Measurements from ENCODE around the gene MED8. TPM values are rescaled to one million over a fixed set of nuclear protein-coding genes. Genes with fewer than 3 reads are reported as not detected.

Gene MED8
- total and polyA plus RNA-seq, 10 of the 15 experiments (the other 5 are each of a cell fraction or from before 2014, with no cell fraction given): 20.2 to 61.7 (median 39.5) TPM

Small RNA genes lying within 50 kb of the gene (microRNA-seq; reads per million reads assigned to microRNA genes)
- gene MIR6734: not detected

Other genes with a start within 250 kb of the MED8 start
Only the 7 nearest of the 11 such genes appear.
- not detected in 2 replicates for gene C1orf210, start 104.2 kb downstream of the MED8 start, total RNA-seq (2014; rRNA removed)
- not detected in 2 replicates for gene C1orf210, start 104.2 kb downstream of the MED8 start, total RNA-seq (2014; rRNA removed; fragmentation: Illumina TruSeq; extraction: Trizol)
- gene C1orf210, start 104.2 kb downstream of the MED8 start, total RNA-seq (2021): not detected in 2 replicates
- 0.07 TPM in 1 of 2 replicates, not detected in the other for gene C1orf210, start 104.2 kb downstream of the MED8 start, polyA plus RNA-seq (2011; rRNA removed)
- gene C1orf210, start 104.2 kb downstream of the MED8 start, polyA plus RNA-seq (2014; fragmentation: Illumina TruSeq; extraction: Trizol): not detected in 2 replicates
- not detected for gene C1orf210, start 104.2 kb downstream of the MED8 start, polyA plus RNA-seq (2014; fragmentation: Nextera tagmentation; extraction: Ambion mirVana)
- not detected in 2 replicates for gene C1orf210, start 104.2 kb downstream of the MED8 start, polyA plus RNA-seq (2014; rRNA removed)
- gene C1orf210, start 104.2 kb downstream of the MED8 start, polyA plus RNA-seq (2016; fragmentation: Nextera tagmentation; extraction: Ambion mirVana): not detected
- 1.7 and 2.0 TPM in 2 replicates for gene TIE1, start 88.8 kb downstream of the MED8 start, total RNA-seq (2014; rRNA removed)
- gene TIE1, start 88.8 kb downstream of the MED8 start, total RNA-seq (2014; rRNA removed; fragmentation: Illumina TruSeq; extraction: Trizol): 0.58 and 0.64 TPM in 2 replicates
- 3.3 and 3.9 TPM in 2 replicates for gene TIE1, start 88.8 kb downstream of the MED8 start, total RNA-seq (2021)
- 1.7 and 3.4 TPM in 2 replicates for gene TIE1, start 88.8 kb downstream of the MED8 start, polyA plus RNA-seq (2011; rRNA removed)
- gene TIE1, start 88.8 kb downstream of the MED8 start, polyA plus RNA-seq (2014; fragmentation: Illumina TruSeq; extraction: Trizol): 0.43 and 0.62 TPM in 2 replicates
- under 1 TPM; 0.26 to 0.40 TPM for gene TIE1, start 88.8 kb downstream of the MED8 start, polyA plus RNA-seq (2014; fragmentation: Nextera tagmentation; extraction: Ambion mirVana)
- 2.5 TPM in 2 replicates for gene TIE1, start 88.8 kb downstream of the MED8 start, polyA plus RNA-seq (2014; rRNA removed)
- gene TIE1, start 88.8 kb downstream of the MED8 start, polyA plus RNA-seq (2016; fragmentation: Nextera tagmentation; extraction: Ambion mirVana): 1 to 10 TPM; 1.2 to 1.5 TPM
- not detected in 2 replicates for gene MPL, start 52.0 kb downstream of the MED8 start, total RNA-seq (2014; rRNA removed)
- not detected in 2 replicates for gene MPL, start 52.0 kb downstream of the MED8 start, total RNA-seq (2014; rRNA removed; fragmentation: Illumina TruSeq; extraction: Trizol)
- gene MPL, start 52.0 kb downstream of the MED8 start, total RNA-seq (2021): not detected in 2 replicates
- not detected in 2 replicates for gene MPL, start 52.0 kb downstream of the MED8 start, polyA plus RNA-seq (2011; rRNA removed)
- gene MPL, start 52.0 kb downstream of the MED8 start, polyA plus RNA-seq (2014; fragmentation: Illumina TruSeq; extraction: Trizol): not detected in 2 replicates
- not detected for gene MPL, start 52.0 kb downstream of the MED8 start, polyA plus RNA-seq (2014; fragmentation: Nextera tagmentation; extraction: Ambion mirVana)
- gene MPL, start 52.0 kb downstream of the MED8 start, polyA plus RNA-seq (2014; rRNA removed): not detected in 2 replicates
- not detected for gene MPL, start 52.0 kb downstream of the MED8 start, polyA plus RNA-seq (2016; fragmentation: Nextera tagmentation; extraction: Ambion mirVana)
- gene CDC20, start 30.8 kb downstream of the MED8 start, total RNA-seq (2014; rRNA removed): 197 and 213 TPM in 2 replicates
- gene CDC20, start 30.8 kb downstream of the MED8 start, total RNA-seq (2014; rRNA removed; fragmentation: Illumina TruSeq; extraction: Trizol): 81.5 and 82.0 TPM in 2 replicates
- gene CDC20, start 30.8 kb downstream of the MED8 start, total RNA-seq (2021): 192 and 205 TPM in 2 replicates
- 37.3 and 103 TPM in 2 replicates for gene CDC20, start 30.8 kb downstream of the MED8 start, polyA plus RNA-seq (2011; rRNA removed)
- gene CDC20, start 30.8 kb downstream of the MED8 start, polyA plus RNA-seq (2014; fragmentation: Illumina TruSeq; extraction: Trizol): 91.9 and 135 TPM in 2 replicates
- gene CDC20, start 30.8 kb downstream of the MED8 start, polyA plus RNA-seq (2014; fragmentation: Nextera tagmentation; extraction: Ambion mirVana): 10 to 100 TPM; 36.3 to 63.1 TPM
- gene CDC20, start 30.8 kb downstream of the MED8 start, polyA plus RNA-seq (2014; rRNA removed): 165 and 225 TPM in 2 replicates
- 100 to 1,000 TPM; 299 to 347 TPM for gene CDC20, start 30.8 kb downstream of the MED8 start, polyA plus RNA-seq (2016; fragmentation: Nextera tagmentation; extraction: Ambion mirVana)
- gene ELOVL1, start 21.8 kb downstream of the MED8 start, total RNA-seq (2014; rRNA removed): 77.4 and 88.2 TPM in 2 replicates
- gene ELOVL1, start 21.8 kb downstream of the MED8 start, total RNA-seq (2014; rRNA removed; fragmentation: Illumina TruSeq; extraction: Trizol): 55.4 and 58.5 TPM in 2 replicates
- 66.8 and 68.0 TPM in 2 replicates for gene ELOVL1, start 21.8 kb downstream of the MED8 start, total RNA-seq (2021)
- 88.7 and 139 TPM in 2 replicates for gene ELOVL1, start 21.8 kb downstream of the MED8 start, polyA plus RNA-seq (2011; rRNA removed)
- gene ELOVL1, start 21.8 kb downstream of the MED8 start, polyA plus RNA-seq (2014; fragmentation: Illumina TruSeq; extraction: Trizol): 102 and 126 TPM in 2 replicates
- gene ELOVL1, start 21.8 kb downstream of the MED8 start, polyA plus RNA-seq (2014; fragmentation: Nextera tagmentation; extraction: Ambion mirVana): 10 to 100 TPM; 62.7 to 68.4 TPM
- 91.3 and 97.8 TPM in 2 replicates for gene ELOVL1, start 21.8 kb downstream of the MED8 start, polyA plus RNA-seq (2014; rRNA removed)
- gene ELOVL1, start 21.8 kb downstream of the MED8 start, polyA plus RNA-seq (2016; fragmentation: Nextera tagmentation; extraction: Ambion mirVana): 100 to 1,000 TPM in 1 of 2 experiments, 10 to 100 TPM in 1; 92.6 to 111 TPM
- gene SZT2, start 99 bp upstream of the MED8 start, total RNA-seq (2014; rRNA removed): 16.5 and 18.0 TPM in 2 replicates
- gene SZT2, start 99 bp upstream of the MED8 start, total RNA-seq (2014; rRNA removed; fragmentation: Illumina TruSeq; extraction: Trizol): 12.5 and 12.7 TPM in 2 replicates
- 33.8 and 38.3 TPM in 2 replicates for gene SZT2, start 99 bp upstream of the MED8 start, total RNA-seq (2021)
- 6.0 and 10.7 TPM in 2 replicates for gene SZT2, start 99 bp upstream of the MED8 start, polyA plus RNA-seq (2011; rRNA removed)
- 11.1 and 16.5 TPM in 2 replicates for gene SZT2, start 99 bp upstream of the MED8 start, polyA plus RNA-seq (2014; fragmentation: Illumina TruSeq; extraction: Trizol)
- gene SZT2, start 99 bp upstream of the MED8 start, polyA plus RNA-seq (2014; fragmentation: Nextera tagmentation; extraction: Ambion mirVana): 1 to 10 TPM; 1.4 to 1.9 TPM
- gene SZT2, start 99 bp upstream of the MED8 start, polyA plus RNA-seq (2014; rRNA removed): 23.8 and 27.3 TPM in 2 replicates
- gene SZT2, start 99 bp upstream of the MED8 start, polyA plus RNA-seq (2016; fragmentation: Nextera tagmentation; extraction: Ambion mirVana): 10 to 100 TPM in 1 of 2 experiments, 1 to 10 TPM in 1; 10.0 to 12.6 TPM
- 2.9 and 5.6 TPM in 2 replicates for gene HYI, start 64.1 kb upstream of the MED8 start, total RNA-seq (2014; rRNA removed)
- gene HYI, start 64.1 kb upstream of the MED8 start, total RNA-seq (2014; rRNA removed; fragmentation: Illumina TruSeq; extraction: Trizol): 1.6 and 2.0 TPM in 2 replicates
- 5.3 and 5.5 TPM in 2 replicates for gene HYI, start 64.1 kb upstream of the MED8 start, total RNA-seq (2021)
- gene HYI, start 64.1 kb upstream of the MED8 start, polyA plus RNA-seq (2011; rRNA removed): 0.46 and 0.69 TPM in 2 replicates
- gene HYI, start 64.1 kb upstream of the MED8 start, polyA plus RNA-seq (2014; fragmentation: Illumina TruSeq; extraction: Trizol): 1.3 and 1.9 TPM in 2 replicates
- under 1 TPM; 0.27 TPM for gene HYI, start 64.1 kb upstream of the MED8 start, polyA plus RNA-seq (2014; fragmentation: Nextera tagmentation; extraction: Ambion mirVana)
- 5.4 and 7.5 TPM in 2 replicates for gene HYI, start 64.1 kb upstream of the MED8 start, polyA plus RNA-seq (2014; rRNA removed)
- 1 to 10 TPM; 2.1 to 2.4 TPM for gene HYI, start 64.1 kb upstream of the MED8 start, polyA plus RNA-seq (2016; fragmentation: Nextera tagmentation; extraction: Ambion mirVana)